Tibial nerve (tissue), 4 donors: ENCODE data around the gene GART.

Experiments
- CTCF ChIP-seq, 5 experiments: fragments of 200-600 bp in 3 of 5; fragments of 450-650 bp in 2 of 5; sonication (generic) in 3 of 5; IDR thresholded peaks; one replicate each; pipeline ENCODE4 v1.5.1; 2016 to 2019; ENCODE audit warnings: antibody characterized with exemption in 5 of 5, mild to moderate bottlenecking in 3 of 5, moderate library complexity in 2 of 5
- EP300 ChIP-seq, 2 donors: sonication (generic); formaldehyde crosslinking; IDR thresholded peaks; one replicate each; pipeline ENCODE4 v1.6.1; 2017; ENCODE audit warnings: antibody characterized with exemption in 2 of 2, mild to moderate bottlenecking in 1 of 2

- TF ChIP-seq CTCF (IDR thresholded peaks at IDR 0.05) (peak in 1 of 5 experiments; percentile 14), EP300 (IDR thresholded peaks at IDR 0.05) (peak; percentile 55 to 83)
Observed at GRCh38 chr21:33541756-33542639, at the start of gene GART.
